ENCODE data around the gene TGFBR2.

Gene TGFBR2

DNA sequence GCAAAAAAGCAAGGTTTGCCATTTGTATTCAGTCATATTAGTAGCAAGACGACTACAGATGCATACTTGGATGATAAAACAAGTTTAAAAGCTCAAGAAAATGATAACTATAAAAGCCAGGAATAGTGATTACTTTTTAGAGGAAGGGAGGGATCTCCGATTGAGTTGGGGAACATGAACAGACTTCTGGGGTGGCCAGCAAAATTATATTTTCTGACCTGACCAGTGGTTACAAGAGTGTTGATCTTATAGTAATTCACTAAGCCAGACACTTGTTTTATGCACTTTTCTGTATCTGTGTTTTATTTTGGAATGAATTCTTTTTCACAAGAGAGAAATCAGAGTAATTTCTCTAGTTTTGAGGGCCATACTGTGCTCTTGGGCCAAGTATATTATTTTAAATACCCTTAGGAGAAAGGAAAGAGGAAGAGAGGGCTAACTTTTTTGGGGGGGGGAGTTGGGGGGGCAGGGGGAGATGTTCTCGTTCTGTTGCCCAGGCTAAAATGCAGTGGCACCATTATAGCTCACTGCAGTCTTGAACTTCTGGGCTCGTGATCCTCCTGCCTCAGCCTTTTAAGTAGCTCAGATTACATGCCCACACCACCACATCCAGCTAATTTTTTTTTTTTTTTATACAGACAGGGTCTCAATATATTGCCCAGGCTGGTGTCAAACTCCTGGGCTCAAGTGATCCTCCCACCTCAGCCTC, 57.3 kb downstream of the TGFBR2 start:
- TF ChIP-seq, protein P1, sequence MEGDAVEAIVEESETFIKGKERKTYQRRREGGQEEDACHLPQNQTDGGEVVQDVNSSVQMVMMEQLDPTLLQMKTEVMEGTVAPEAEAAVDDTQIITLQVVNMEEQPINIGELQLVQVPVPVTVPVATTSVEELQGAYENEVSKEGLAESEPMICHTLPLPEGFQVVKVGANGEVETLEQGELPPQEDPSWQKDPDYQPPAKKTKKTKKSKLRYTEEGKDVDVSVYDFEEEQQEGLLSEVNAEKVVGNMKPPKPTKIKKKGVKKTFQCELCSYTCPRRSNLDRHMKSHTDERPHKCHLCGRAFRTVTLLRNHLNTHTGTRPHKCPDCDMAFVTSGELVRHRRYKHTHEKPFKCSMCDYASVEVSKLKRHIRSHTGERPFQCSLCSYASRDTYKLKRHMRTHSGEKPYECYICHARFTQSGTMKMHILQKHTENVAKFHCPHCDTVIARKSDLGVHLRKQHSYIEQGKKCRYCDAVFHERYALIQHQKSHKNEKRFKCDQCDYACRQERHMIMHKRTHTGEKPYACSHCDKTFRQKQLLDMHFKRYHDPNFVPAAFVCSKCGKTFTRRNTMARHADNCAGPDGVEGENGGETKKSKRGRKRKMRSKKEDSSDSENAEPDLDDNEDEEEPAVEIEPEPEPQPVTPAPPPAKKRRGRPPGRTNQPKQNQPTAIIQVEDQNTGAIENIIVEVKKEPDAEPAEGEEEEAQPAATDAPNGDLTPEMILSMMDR (IDR thresholded peaks at IDR 0.05; ENCODE audit: low read depth, low read length, missing control alignments) = no peak
- in situ Hi-C loops (cut with HindIII; ENCODE audit: low sequenced_read_pairs) = no loop called here
- no peak for DNase-seq (ENCODE audit: low read depth)
- H3K4me3 ChIP-seq (ENCODE audit: low read depth, low read length) = no peak overlapping the region

DNA sequence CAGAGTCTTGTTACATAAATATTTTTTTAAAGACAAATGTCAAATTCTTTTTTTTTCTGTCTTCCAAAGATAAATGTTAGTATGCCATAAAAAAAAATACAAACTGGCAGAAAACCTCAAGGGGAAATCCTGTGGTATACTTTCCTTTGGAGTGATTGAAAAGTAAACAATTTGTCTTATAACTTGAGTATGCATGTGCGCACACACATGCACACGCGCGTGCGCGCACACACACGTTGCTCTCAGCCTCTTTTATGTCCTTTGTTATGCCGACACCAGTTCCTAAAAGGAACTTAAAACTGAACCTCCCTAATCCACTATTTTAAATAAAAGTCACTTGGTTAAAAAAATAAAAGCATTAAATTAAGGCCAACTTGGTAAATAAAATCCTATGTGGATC, 58.1 kb downstream of the TGFBR2 start:
- in situ Hi-C loops (cut with HindIII; ENCODE audit: low sequenced_read_pairs) = no loop called here
- H3K4me3 ChIP-seq (ENCODE audit: low read depth, low read length) = no peak overlapping the region
- no peak for DNase-seq (ENCODE audit: low read depth)
- TF ChIP-seq, protein P1 (IDR thresholded peaks at IDR 0.05; ENCODE audit: low read depth, low read length, missing control alignments) = no peak

DNA sequence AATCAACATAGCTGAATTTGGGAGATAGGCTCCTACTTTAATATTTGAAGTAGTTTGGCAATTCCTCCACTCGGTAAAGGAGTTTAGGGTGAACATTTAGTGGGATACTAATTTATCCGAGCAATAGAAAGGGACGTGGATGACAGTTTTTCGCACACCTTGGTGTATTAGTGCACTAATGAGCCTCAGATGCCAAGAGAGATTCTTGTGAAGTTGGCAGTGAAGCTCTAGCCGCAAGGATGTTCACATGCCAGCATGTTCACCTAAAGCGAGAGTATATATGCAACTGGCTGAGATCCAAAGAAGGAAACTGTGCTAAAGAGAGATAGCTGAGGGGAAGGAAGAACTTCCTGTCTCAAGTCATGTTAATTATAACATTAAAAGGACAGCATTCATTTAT, 58.5 kb downstream of the TGFBR2 start:
- H3K4me3 ChIP-seq (ENCODE audit: low read depth, low read length) = no peak overlapping the region
- no peak for DNase-seq (ENCODE audit: low read depth)
- TF ChIP-seq, protein P1 (IDR thresholded peaks at IDR 0.05; ENCODE audit: low read depth, low read length, missing control alignments) = no peak
- in situ Hi-C loops (cut with HindIII; ENCODE audit: low sequenced_read_pairs) = no loop called here

DNA sequence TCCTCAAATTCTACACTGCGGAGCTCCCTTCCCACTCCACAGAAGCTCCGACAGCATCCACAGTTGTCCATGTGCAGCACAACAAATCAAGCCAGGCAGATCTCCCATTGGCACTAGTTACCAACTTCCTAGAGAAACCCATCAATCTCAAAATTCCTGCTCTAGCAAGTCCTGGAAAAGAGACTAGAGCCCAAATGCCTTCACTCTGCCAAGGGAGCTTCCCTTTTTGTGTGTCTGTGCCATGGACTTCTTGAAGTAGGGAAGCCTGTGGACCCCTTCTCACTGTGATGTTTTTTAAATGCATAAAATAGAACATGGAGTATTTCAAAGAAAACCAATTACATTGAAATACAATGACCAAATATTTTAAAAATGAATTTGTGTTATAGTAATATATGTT, 59.1 kb downstream of the TGFBR2 start:
- in situ Hi-C loops (cut with HindIII; ENCODE audit: low sequenced_read_pairs) = no loop called here
- TF ChIP-seq, protein P1 (IDR thresholded peaks at IDR 0.05; ENCODE audit: low read depth, low read length, missing control alignments) = no peak
- DNase-seq (ENCODE audit: low read depth) = no peak
- no peak overlapping the region for H3K4me3 ChIP-seq (ENCODE audit: low read depth, low read length)

DNA sequence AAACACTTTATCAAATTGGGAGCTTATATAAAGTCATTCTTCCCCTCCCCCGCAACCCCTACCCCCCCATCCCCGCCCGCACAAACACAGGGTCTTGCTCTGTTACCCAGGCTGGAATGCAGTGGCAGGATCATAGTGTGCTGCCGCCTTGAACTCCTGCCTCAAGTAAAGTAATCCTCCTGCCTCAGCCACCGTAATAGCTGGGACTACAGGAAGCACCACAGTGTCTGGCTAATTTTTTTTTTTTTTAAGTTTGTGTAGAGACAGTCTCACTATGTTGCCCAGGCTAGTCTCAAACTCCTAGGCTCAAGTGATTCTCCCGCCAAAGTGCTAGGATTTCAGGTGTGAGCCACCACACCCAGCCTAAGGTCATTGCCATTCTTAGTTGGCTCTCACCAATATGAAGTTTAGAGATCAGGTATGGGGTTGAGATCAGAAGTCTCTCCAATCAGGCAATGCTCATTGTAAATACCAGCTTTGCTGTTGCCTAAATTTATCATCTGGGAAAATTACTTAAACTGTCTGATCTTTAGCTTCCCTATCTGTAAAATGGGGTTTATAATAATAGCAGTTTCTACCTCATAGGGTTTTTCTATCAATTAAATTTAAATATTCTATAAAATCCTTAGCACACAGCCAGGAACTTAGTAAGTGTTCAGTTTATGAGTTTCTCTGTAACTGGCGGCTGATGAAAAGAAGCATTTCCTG, 60.3 kb downstream of the TGFBR2 start:
- in situ Hi-C loops (cut with HindIII; ENCODE audit: low sequenced_read_pairs) = no loop called here
- no peak for DNase-seq (ENCODE audit: low read depth)
- TF ChIP-seq, protein P1 (IDR thresholded peaks at IDR 0.05; ENCODE audit: low read depth, low read length, missing control alignments) = no peak
- no peak overlapping the region for H3K4me3 ChIP-seq (ENCODE audit: low read depth, low read length)

DNA sequence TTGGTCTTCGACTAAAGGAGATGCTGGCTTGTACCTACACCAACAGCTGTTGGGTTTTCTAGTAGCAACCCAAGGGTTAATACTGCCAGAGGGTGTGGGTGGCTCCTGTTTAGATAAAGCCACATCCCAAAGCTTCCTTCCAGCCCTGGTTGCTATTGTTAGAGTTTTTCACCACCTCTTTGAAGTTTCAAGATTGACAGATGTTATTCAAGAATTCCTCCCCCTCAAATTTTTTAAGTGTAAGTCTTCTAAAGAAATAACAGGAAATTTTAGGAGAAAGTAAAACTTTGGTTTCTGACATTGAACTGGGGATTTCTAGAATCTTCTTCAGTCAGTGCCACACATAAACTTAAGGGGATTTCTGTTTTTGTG, 60.9 kb downstream of the TGFBR2 start:
- TF ChIP-seq, protein P1 (IDR thresholded peaks at IDR 0.05; ENCODE audit: low read depth, low read length, missing control alignments) = no peak
- DNase-seq (ENCODE audit: low read depth) = no peak
- no peak overlapping the region for H3K4me3 ChIP-seq (ENCODE audit: low read depth, low read length)
- in situ Hi-C loops (cut with HindIII; ENCODE audit: low sequenced_read_pairs) = no loop called here
